K562 (cell line): ENCODE results near the gene DHDDS. TPM values are rescaled to one million over a fixed set of nuclear protein-coding genes. Genes with fewer than 3 reads are reported as not detected.

Experiments used
- BHLHE40 ChIP-seq: IDR thresholded peaks from 2 replicates; pipeline ENCODE4 v1.6.1; 2011; ENCODE audit warnings: low read length, improper control_type of control experiment
- CBFB ChIP-seq: sonication (generic); formaldehyde crosslinking; IDR thresholded peaks from 2 replicates; pipeline ENCODE4 v1.4.0; 2020; ENCODE audit warnings: mild to moderate bottlenecking, missing genetic modification reagents
- EP300 ChIP-seq: IDR thresholded peaks from 2 replicates; pipeline ENCODE4 v1.6.1; 2012; ENCODE audit warnings: low read length, improper control_type of control experiment
- ETV5 ChIP-seq: sonication (generic); formaldehyde crosslinking; IDR thresholded peaks from 2 replicates; pipeline ENCODE4 v1.4.0; 2020; ENCODE audit warnings: low read depth, mild to moderate bottlenecking, missing genetic modification reagents
- FOXM1 ChIP-seq, 2 experiments: fragments of 450-650 bp in 1 of 2; sonication (generic) in 1 of 2; formaldehyde crosslinking in 1 of 2; IDR thresholded peaks; 2 replicates each; pipeline versions ENCODE4 v1.6.1 to v1.9.0; 2017 to 2022; ENCODE audit warnings: low read depth in 2 of 2, mild to moderate bottlenecking in 2 of 2, missing genetic modification reagents in 1 of 2, moderate library complexity in 1 of 2
- HLTF ChIP-seq: fragments of 450-650 bp; IDR thresholded peaks from 2 replicates; pipeline ENCODE4 v1.6.1; 2016
- KDM1A ChIP-seq, 2 experiments: fragments of 450-650 bp; IDR thresholded peaks; 2 replicates each; pipeline ENCODE4 v1.6.1; 2016; ENCODE audit warnings: mild to moderate bottlenecking in 2 of 2
- LCOR ChIP-seq: sonication (generic); formaldehyde crosslinking; IDR thresholded peaks from 2 replicates; pipeline ENCODE4 v1.8.0; 2022; ENCODE audit warnings: mild to moderate bottlenecking, missing genetic modification reagents
- SNRNP70 ChIP-seq: fragments of 200-400 bp; formaldehyde crosslinking; optimal IDR thresholded peaks from 2 replicates; pipeline ENCODE3; 2017; ENCODE audit warnings: low read depth, low read length
- U2AF1 ChIP-seq: fragments of 200-400 bp; formaldehyde crosslinking; optimal IDR thresholded peaks from 2 replicates; pipeline ENCODE3; 2017; ENCODE audit warnings: mild to moderate bottlenecking, low read depth, low read length, moderate library complexity
- ZNF431 ChIP-seq: sonication (generic); formaldehyde crosslinking; IDR thresholded peaks from 2 replicates; pipeline ENCODE4 v1.8.0; 2022; ENCODE audit warnings: mild to moderate bottlenecking, missing genetic modification reagents
- polyA plus RNA-seq, 8 experiments: library from polyadenylated mRNA; depleted of rRNA in 4 of 8; stranded (reverse) in 5 of 8; unstranded in 3 of 8; fragments of >200 nt; fragmentation: Nextera tagmentation in 2 of 8; fragmentation: Illumina TruSeq in 1 of 8; extraction: Ambion mirVana in 2 of 8; extraction: Trizol in 1 of 8; gene quantifications; 2 replicates each; pipeline versions ENCODE4 v1.2.1 to v1.2.3, GENCODE V29; 2011 to 2014; ENCODE audit warnings: inconsistent platforms in 1 of 8, missing spikeins in 1 of 8
- total RNA-seq, 7 experiments: library from RNA; depleted of rRNA in 6 of 7; stranded (reverse); fragments of >200 nt in 6 of 7; fragmentation: Illumina TruSeq in 2 of 7; extraction: Trizol in 2 of 7; gene quantifications; 2 replicates each; pipeline versions ENCODE4 v1.2.1 to v1.2.3, GENCODE V29; 2011 to 2021; ENCODE audit warnings: low replicate concordance in 1 of 7
- TF ChIP-seq, protein P1 (sequence below), 2 experiments: fragments of 450-650 bp in 1 of 2; IDR thresholded peaks; 2 replicates each; pipeline ENCODE4 v1.6.1; 2011 to 2017; ENCODE audit warnings: low read depth in 2 of 2, antibody characterized with exemption in 1 of 2, borderline replicate concordance in 1 of 2, low read length in 1 of 2, mild to moderate bottlenecking in 1 of 2, mixed read lengths in 1 of 2; ENCODE audit not compliant: control insufficient read depth in 1 of 2
- TF ChIP-seq, protein P2 (sequence below): fragments of 450-650 bp; IDR thresholded peaks from 2 replicates; pipeline ENCODE4 v1.6.1; 2016
- TF ChIP-seq, protein P3 (sequence below): fragments of 250-450 bp; sonication (Bioruptor Pico); IDR thresholded peaks from 2 replicates; pipeline ENCODE4 v1.5.0; 2021; ENCODE audit warnings: mild to moderate bottlenecking, moderate library complexity
- TF ChIP-seq, protein P4 (sequence below): IDR thresholded peaks from 2 replicates; pipeline ENCODE4 v1.6.1; 2016; ENCODE audit warnings: missing genetic modification characterization, missing compliant biosample characterization
- TF ChIP-seq, protein P5 (sequence below): fragments of 450-650 bp; IDR thresholded peaks from one replicate; pipeline ENCODE4 v1.6.1; 2018; ENCODE audit warnings: mild to moderate bottlenecking, moderate library complexity; ENCODE audit not compliant: partially characterized antibody

Gene DHDDS
- total and polyA plus RNA-seq, 9 of the 15 experiments (the other 6 are each of a cell fraction or from before 2014, with no cell fraction given): 33.3 to 55.0 (median 44.3) TPM

DNA sequence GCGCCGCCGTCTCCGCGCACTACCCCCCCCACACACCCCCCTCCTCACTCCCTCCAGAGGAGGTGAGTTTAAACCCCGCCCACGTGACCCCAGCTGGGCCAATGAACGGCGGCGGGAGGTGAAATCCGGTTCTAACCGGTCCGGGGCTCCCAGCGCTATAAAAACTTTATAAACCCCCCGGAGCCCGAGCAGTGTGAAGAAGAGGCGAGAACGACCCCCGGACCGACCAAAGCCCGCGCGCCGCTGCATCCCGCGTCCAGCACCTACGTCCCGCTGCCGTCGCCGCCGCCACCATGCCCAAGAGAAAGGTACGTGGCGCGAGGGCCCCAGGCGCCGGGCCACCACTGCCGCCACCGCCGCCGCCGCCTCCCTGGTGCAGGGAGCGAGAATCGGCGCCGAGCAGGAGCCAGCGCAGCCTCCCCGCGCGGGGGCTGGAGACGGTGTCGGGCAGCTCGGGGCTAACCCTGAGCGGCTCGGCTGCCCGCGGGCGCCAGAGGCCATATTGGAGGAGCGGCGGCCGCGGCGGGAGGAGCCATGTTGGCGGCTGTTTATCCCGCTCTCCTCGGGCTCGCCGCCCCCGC, 40.3 kb downstream of the DHDDS start, which contains the start of gene HMGN2 (continued):
- no peak for TF ChIP-seq BHLHE40
- no peak for TF ChIP-seq HLTF
- TF ChIP-seq, protein P1, sequence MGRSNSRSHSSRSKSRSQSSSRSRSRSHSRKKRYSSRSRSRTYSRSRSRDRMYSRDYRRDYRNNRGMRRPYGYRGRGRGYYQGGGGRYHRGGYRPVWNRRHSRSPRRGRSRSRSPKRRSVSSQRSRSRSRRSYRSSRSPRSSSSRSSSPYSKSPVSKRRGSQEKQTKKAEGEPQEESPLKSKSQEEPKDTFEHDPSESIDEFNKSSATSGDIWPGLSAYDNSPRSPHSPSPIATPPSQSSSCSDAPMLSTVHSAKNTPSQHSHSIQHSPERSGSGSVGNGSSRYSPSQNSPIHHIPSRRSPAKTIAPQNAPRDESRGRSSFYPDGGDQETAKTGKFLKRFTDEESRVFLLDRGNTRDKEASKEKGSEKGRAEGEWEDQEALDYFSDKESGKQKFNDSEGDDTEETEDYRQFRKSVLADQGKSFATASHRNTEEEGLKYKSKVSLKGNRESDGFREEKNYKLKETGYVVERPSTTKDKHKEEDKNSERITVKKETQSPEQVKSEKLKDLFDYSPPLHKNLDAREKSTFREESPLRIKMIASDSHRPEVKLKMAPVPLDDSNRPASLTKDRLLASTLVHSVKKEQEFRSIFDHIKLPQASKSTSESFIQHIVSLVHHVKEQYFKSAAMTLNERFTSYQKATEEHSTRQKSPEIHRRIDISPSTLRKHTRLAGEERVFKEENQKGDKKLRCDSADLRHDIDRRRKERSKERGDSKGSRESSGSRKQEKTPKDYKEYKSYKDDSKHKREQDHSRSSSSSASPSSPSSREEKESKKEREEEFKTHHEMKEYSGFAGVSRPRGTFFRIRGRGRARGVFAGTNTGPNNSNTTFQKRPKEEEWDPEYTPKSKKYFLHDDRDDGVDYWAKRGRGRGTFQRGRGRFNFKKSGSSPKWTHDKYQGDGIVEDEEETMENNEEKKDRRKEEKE (IDR thresholded peaks at IDR 0.05; ENCODE audit: borderline replicate concordance in 1 of 2, control insufficient read depth in 1 of 2, low read depth in 2 of 2, low read length in 1 of 2): no peak
- TF ChIP-seq ETV5 (CRISPR knock-in tag): no peak
- no peak for TF ChIP-seq CBFB (CRISPR knock-in tag)
- TF ChIP-seq FOXM1 (IDR thresholded peaks at IDR 0.05; ENCODE audit: low read depth): no peak
- TF ChIP-seq FOXM1 (CRISPR knock-in tag; IDR thresholded peaks at IDR 0.05; ENCODE audit: low read depth): peak; percentile 95
- TF ChIP-seq, protein P2, sequence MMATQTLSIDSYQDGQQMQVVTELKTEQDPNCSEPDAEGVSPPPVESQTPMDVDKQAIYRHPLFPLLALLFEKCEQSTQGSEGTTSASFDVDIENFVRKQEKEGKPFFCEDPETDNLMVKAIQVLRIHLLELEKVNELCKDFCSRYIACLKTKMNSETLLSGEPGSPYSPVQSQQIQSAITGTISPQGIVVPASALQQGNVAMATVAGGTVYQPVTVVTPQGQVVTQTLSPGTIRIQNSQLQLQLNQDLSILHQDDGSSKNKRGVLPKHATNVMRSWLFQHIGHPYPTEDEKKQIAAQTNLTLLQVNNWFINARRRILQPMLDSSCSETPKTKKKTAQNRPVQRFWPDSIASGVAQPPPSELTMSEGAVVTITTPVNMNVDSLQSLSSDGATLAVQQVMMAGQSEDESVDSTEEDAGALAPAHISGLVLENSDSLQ: no peak
- TF ChIP-seq EP300: no peak
- peak; percentile 19; the same call in 1 of the 2 replicates for TF ChIP-seq ZNF431 (CRISPR knock-in tag)
- peak; percentile 87 for TF ChIP-seq U2AF1
- TF ChIP-seq, protein P3, sequence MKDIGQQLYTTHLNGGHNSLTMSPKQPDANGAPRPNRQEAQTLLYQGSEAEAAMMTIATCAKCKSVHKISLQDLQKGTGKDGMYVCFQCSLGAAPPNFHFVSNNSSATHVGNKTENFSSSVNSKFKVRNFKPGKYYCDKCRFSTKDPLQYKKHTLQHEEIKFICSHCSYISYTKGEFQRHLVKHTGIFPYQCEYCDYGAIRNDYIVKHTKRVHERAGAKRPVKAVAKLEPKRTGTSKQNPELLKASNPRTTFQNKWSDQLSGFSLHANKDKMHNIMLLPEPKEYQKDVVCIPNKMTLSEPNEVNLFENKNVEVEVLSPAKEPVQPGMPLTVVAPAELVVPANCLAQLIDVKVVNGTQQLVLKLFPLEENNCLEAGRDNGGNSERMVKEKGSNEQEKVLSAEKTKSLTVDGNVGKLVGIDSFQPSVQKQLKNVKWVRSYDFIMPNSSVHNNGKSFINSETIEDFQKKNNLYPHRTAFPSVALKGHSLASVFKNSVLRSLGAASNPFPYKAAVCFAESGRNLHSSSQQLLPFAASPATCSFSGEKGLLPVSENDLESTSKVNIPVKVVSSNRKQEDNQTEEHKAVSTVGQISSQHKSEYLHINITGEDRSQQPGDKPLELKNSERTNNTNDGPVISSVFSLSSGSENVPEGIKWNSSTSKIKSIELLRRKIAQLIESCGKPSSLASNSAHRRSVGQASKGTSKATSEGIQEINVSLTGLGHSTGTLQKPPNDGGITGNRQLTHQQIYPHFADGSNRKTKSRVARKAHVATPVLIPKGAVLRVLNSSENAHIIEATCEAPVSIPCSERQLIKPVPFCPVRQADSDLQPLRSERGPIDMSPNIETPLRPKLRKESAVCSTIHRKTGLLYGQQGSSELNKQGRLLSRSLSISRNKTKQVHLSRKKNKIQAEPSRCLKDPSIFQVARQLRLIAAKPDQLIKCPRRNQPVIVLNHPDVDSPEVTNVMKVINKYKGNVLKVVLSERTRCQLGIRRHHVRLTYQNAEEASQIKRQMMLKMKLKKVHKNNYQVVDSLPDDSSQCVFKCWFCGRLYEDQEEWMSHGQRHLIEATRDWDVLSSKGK: no peak
- TF ChIP-seq SNRNP70: no peak
- TF ChIP-seq, protein P4, sequence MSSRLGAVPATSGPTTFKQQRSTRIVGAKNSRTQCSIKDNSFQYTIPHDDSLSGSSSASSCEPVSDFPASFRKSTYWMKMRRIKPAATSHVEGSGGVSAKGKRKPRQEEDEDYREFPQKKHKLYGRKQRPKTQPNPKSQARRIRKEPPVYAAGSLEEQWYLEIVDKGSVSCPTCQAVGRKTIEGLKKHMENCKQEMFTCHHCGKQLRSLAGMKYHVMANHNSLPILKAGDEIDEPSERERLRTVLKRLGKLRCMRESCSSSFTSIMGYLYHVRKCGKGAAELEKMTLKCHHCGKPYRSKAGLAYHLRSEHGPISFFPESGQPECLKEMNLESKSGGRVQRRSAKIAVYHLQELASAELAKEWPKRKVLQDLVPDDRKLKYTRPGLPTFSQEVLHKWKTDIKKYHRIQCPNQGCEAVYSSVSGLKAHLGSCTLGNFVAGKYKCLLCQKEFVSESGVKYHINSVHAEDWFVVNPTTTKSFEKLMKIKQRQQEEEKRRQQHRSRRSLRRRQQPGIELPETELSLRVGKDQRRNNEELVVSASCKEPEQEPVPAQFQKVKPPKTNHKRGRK (tag): no peak
- TF ChIP-seq, protein P5, sequence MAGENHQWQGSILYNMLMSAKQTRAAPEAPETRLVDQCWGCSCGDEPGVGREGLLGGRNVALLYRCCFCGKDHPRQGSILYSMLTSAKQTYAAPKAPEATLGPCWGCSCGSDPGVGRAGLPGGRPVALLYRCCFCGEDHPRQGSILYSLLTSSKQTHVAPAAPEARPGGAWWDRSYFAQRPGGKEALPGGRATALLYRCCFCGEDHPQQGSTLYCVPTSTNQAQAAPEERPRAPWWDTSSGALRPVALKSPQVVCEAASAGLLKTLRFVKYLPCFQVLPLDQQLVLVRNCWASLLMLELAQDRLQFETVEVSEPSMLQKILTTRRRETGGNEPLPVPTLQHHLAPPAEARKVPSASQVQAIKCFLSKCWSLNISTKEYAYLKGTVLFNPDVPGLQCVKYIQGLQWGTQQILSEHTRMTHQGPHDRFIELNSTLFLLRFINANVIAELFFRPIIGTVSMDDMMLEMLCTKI: no peak
- TF ChIP-seq LCOR (CRISPR knock-in tag): no peak
- TF ChIP-seq KDM1A (IDR thresholded peaks at IDR 0.05): no peak
